H1 (cell line): Measurements from ENCODE around the gene LMX1A. TPM values are rescaled to one million over a fixed set of nuclear protein-coding genes. Genes with fewer than 3 reads are reported as not detected.

ENCODE experiments used
- CTCF ChIA-PET: fragments of 300-600 bp; sonication (Branson Sonifier 250); formaldehyde crosslinking; loops from one replicate; lab custom pipeline; 2021; ENCODE audit not compliant: partially characterized antibody; lab: Charles Lee
- POLR2A ChIA-PET: fragments of 300-600 bp; sonication (Branson Sonifier 250); formaldehyde crosslinking; loops from one replicate; lab custom pipeline; 2021; ENCODE audit warnings: inconsistent platforms; ENCODE audit not compliant: partially characterized antibody; lab: Charles Lee
- DNase-seq, 2 experiments: peaks; one replicate each; pipeline versions ENCODE4 v3.0.0 to v3.0.0-alpha.2; 2010 to 2022; ENCODE audit warnings: low spot score in 2 of 2, low read depth in 1 of 2, mixed read lengths in 1 of 2
- FAIRE-seq: peaks from 2 replicates; lab custom pipeline; 2011; peaks lifted over from hg19 to GRCh38; lab: Jason Lieb, UNC
- H2AFZ ChIP-seq: 2 replicates; pipeline ENCODE4 v1.8.1; 2012; ENCODE audit warnings: low read length, inconsistent platforms
- H2AK5ac ChIP-seq: 2 replicates; pipeline ENCODE4 v1.6.1; 2013; ENCODE audit warnings: low read depth, low read length
- H2BK120ac ChIP-seq: replicated peaks from 2 replicates; pipeline ENCODE3; 2013; ENCODE audit warnings: low read depth, low read length, inconsistent platforms
- H2BK12ac ChIP-seq: 2 replicates; pipeline ENCODE4 v1.6.1; 2013; ENCODE audit warnings: low read depth, low read length
- H2BK15ac ChIP-seq: 2 replicates; pipeline ENCODE4 v1.6.1; 2013; ENCODE audit warnings: low read length
- H2BK20ac ChIP-seq: 2 replicates; pipeline ENCODE4 v1.6.1; 2013; ENCODE audit warnings: low read length
- H2BK5ac ChIP-seq: 2 replicates; pipeline ENCODE4 v1.6.1; 2013; ENCODE audit warnings: low read depth, low read length
- H3K14ac ChIP-seq: 2 replicates; pipeline ENCODE4 v1.6.1; 2013; ENCODE audit warnings: inconsistent platforms; ENCODE audit not compliant: insufficient read length
- H3K18ac ChIP-seq: 2 replicates; pipeline ENCODE4 v1.6.1; 2013; ENCODE audit warnings: low read length; ENCODE audit errors: extremely low read depth
- H3K23ac ChIP-seq: 2 replicates; pipeline ENCODE4 v1.6.1; 2013; ENCODE audit warnings: inconsistent platforms; ENCODE audit not compliant: insufficient read length
- H3K23me2 ChIP-seq: 2 replicates; pipeline ENCODE4 v1.6.1; 2013; ENCODE audit warnings: low read depth, low read length
- H3K27ac ChIP-seq: 2 replicates; pipeline ENCODE4 v1.6.1; 2011; ENCODE audit warnings: low read depth, low read length, inconsistent platforms
- H3K27me3 ChIP-seq, 4 experiments: replicated peaks in 1 of 4; 1 replicate in 1 of 4; 2 replicates in 3 of 4; pipeline versions ENCODE4 v1.6.1 to v1.8.1; 2011 to 2013; ENCODE audit warnings: low read length in 3 of 4, mild to moderate bottlenecking in 3 of 4, inconsistent platforms in 2 of 4, mixed read lengths in 2 of 4, moderate library complexity in 1 of 4; ENCODE audit not compliant: control insufficient read depth in 3 of 4, insufficient read depth in 3 of 4; ENCODE audit errors: extremely low read depth in 1 of 4
- H3K36me3 ChIP-seq, 4 experiments: 2 replicates each; pipeline versions ENCODE4 v1.6.1 to v1.8.1; 2011 to 2013; ENCODE audit warnings: mild to moderate bottlenecking in 4 of 4, low read length in 3 of 4, moderate library complexity in 2 of 4, control low read depth in 1 of 4, inconsistent platforms in 1 of 4; ENCODE audit not compliant: insufficient read depth in 4 of 4, control insufficient read depth in 2 of 4
- H3K4ac ChIP-seq: replicated peaks from 2 replicates; pipeline ENCODE3; 2013; ENCODE audit warnings: low read length, low read depth, mixed read lengths, inconsistent platforms; ENCODE audit not compliant: insufficient read length
- H3K4me1 ChIP-seq, 4 experiments: replicated peaks in 1 of 4; 1 replicate in 1 of 4; 2 replicates in 3 of 4; pipeline versions ENCODE4 v1.6.1 to v1.8.1; 2011 to 2013; ENCODE audit warnings: low read length in 3 of 4, inconsistent platforms in 2 of 4, mixed read lengths in 1 of 4; ENCODE audit not compliant: insufficient read depth in 4 of 4, control insufficient read depth in 3 of 4
- H3K4me2 ChIP-seq, 2 experiments: 2 replicates each; pipeline versions ENCODE4 v1.6.1 to v1.8.1; 2011 to 2013; ENCODE audit warnings: low read depth in 2 of 2, low read length in 2 of 2, control low read depth in 1 of 2, inconsistent platforms in 1 of 2, mild to moderate bottlenecking in 1 of 2; ENCODE audit not compliant: insufficient read depth in 1 of 2
- H3K4me3 ChIP-seq, 4 experiments: fragments of 200-600, 300-600 bp in 1 of 4; sonication (generic), shearing (Covaris generic), sonication (Bioruptor Twin) in 1 of 4; 2 replicates each; pipeline versions ENCODE4 v1.5.1 to v1.8.1; 2011 to 2016; ENCODE audit warnings: low read length in 4 of 4, low read depth in 3 of 4, control low read depth in 2 of 4, inconsistent platforms in 2 of 4, mild to moderate bottlenecking in 2 of 4, mixed read lengths in 1 of 4, moderate library complexity in 1 of 4; ENCODE audit not compliant: insufficient read depth in 2 of 4; ENCODE audit errors: extremely low read depth in 1 of 4
- H3K56ac ChIP-seq: replicated peaks from 2 replicates; pipeline ENCODE3; 2013; ENCODE audit warnings: low read depth, mild to moderate bottlenecking, mixed read lengths, low read length, inconsistent platforms; ENCODE audit not compliant: insufficient read length
- H3K79me1 ChIP-seq: 2 replicates; pipeline ENCODE4 v1.6.1; 2013; ENCODE audit warnings: low read depth, low read length, control low read depth
- H3K79me2 ChIP-seq, 2 experiments: 2 replicates each; pipeline versions ENCODE4 v1.6.1 to v1.8.1; 2012 to 2013; ENCODE audit warnings: low read length in 2 of 2, mild to moderate bottlenecking in 2 of 2, inconsistent platforms in 1 of 2; ENCODE audit not compliant: insufficient read depth in 2 of 2, control insufficient read depth in 1 of 2
- H3K9ac ChIP-seq, 4 experiments: replicated peaks in 1 of 4; 1 replicate in 1 of 4; 2 replicates in 3 of 4; pipeline versions ENCODE4 v1.6.1 to v1.8.1; 2011 to 2013; ENCODE audit warnings: low read depth in 3 of 4, low read length in 3 of 4, control low read depth in 2 of 4, mild to moderate bottlenecking in 2 of 4, moderate library complexity in 2 of 4, inconsistent platforms in 1 of 4; ENCODE audit errors: extremely low read depth in 1 of 4
- H3K9me3 ChIP-seq, 2 experiments: 2 replicates each; pipeline versions ENCODE4 v1.6.1 to v1.8.1; 2012 to 2013; ENCODE audit warnings: mild to moderate bottlenecking in 2 of 2, moderate library complexity in 2 of 2, control low read depth in 1 of 2, inconsistent platforms in 1 of 2, low read depth in 1 of 2, low read length in 1 of 2, mixed read lengths in 1 of 2; ENCODE audit not compliant: insufficient read depth in 2 of 2
- H4K20me1 ChIP-seq, 2 experiments: replicated peaks in 1 of 2; 2 replicates each; pipeline versions ENCODE3 to v1.8.1; 2011 to 2013; ENCODE audit warnings: inconsistent platforms in 2 of 2, low read length in 2 of 2, mild to moderate bottlenecking in 1 of 2; ENCODE audit not compliant: insufficient read depth in 2 of 2, control insufficient read depth in 1 of 2
- H4K5ac ChIP-seq: 2 replicates; pipeline ENCODE4 v1.6.1; 2013; ENCODE audit warnings: low read length, low read depth, mixed read lengths, inconsistent platforms; ENCODE audit not compliant: insufficient read length
- H4K8ac ChIP-seq: 2 replicates; pipeline ENCODE4 v1.8.0; 2013; ENCODE audit warnings: mild to moderate bottlenecking, moderate library complexity, low read length, inconsistent platforms; ENCODE audit not compliant: insufficient read depth; ENCODE audit errors: extremely low read depth
- H4K91ac ChIP-seq: replicated peaks from 2 replicates; pipeline ENCODE3; 2013; ENCODE audit warnings: low read length, mixed read lengths, inconsistent platforms; ENCODE audit not compliant: insufficient read length
- RXRA ChIP-seq: IDR thresholded peaks from 2 replicates; pipeline ENCODE4 v1.6.1; 2011; ENCODE audit warnings: low read depth, mild to moderate bottlenecking, low read length, moderate library complexity; ENCODE audit not compliant: insufficient read depth
- WGBS, 2 experiments: shearing (Covaris generic) in 1 of 2; methylation state at CpG; one replicate each; pipeline versions ENCODE4 v1.1.6 to v1.1.7; 2013 to 2015; ENCODE audit warnings: low lambda C conversion rate in 2 of 2, mixed read lengths in 2 of 2, inconsistent platforms in 1 of 2, low coverage in 1 of 2, missing lambda C conversion rate in 1 of 2; ENCODE audit not compliant: insufficient replicate concordance in 2 of 2, insufficient coverage in 1 of 2, insufficient read length in 1 of 2; ENCODE audit errors: extremely low coverage in 1 of 2, missing lambda C conversion rate in 1 of 2; 5-methylcytosine and 5-hydroxymethylcytosine counted together
- polyA plus RNA-seq, 7 experiments: library from polyadenylated mRNA; depleted of rRNA in 3 of 7; stranded (reverse) in 5 of 7; unstranded in 2 of 7; fragments of >200 nt in 5 of 7; fragments of 200-250 nt in 2 of 7; gene quantifications; 1 replicate in 5 of 7; 2 replicates in 1 of 7; 4 replicates in 1 of 7; pipeline versions ENCODE4 v1.2.1 to v1.2.3, GENCODE V29; 2011 to 2013; ENCODE audit warnings: missing spikeins in 2 of 7, mixed read lengths in 2 of 7
- total RNA-seq: library from RNA; stranded (reverse); fragmentation: NEBNext Ultra II Directional; extraction: Animal tissue kit (Norgen Biotek cat#: 25700); gene quantifications from 2 replicates; pipeline ENCODE4 v1.2.1, GENCODE V29; 2021

LMX1A gene
- total and polyA plus RNA-seq, 2 of the 8 experiments (the other 6 are each of a cell fraction or from before 2014, with no cell fraction given), result not detected

DNA sequence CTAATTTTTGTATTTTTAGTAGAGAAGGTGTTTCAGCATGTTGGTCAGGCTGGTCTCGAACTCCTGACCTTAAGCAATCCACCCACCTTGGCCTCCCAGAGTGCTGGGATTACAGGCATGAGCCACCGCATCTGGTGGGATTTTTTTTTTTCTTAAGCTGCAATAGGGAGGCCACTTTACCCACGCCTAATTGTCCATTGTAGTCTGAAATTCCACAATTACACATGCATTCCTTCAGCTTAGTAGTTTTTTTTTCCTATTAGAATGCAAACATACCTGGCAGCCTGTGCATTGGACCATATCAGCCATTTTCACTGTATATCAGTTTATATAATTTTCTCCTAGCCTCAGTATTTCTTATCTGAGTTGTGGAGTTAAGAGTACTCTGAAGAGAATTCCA is 186.8 kb downstream of the LMX1A start:
- no peak overlapping the region for H3K14ac ChIP-seq
- H4K20me1 ChIP-seq, result no peaks in the 10 kb centered on the region
- H3K4me2 ChIP-seq, result no peak overlapping the region
- H2BK5ac ChIP-seq, result no peak overlapping the region
- H3K4me1 ChIP-seq, result 0 out of 7 replicates have a peak, but pooled peaks cover 0 to 2% (median 0%) of the 10 kb centered on the region in 4 experiments
- no peak overlapping the region for H3K56ac ChIP-seq
- no peak overlapping the region for H3K4me3 ChIP-seq
- no peak overlapping the region for H3K27ac ChIP-seq
- ChIA-PET POLR2A (no interaction called here), CTCF (interaction anchor here (0.8 to 0.9 kb wide), 3 partner anchors 27 to 199 kb away, joined by 3 to 4 read pairs (median 3); no protein-coding TSS in a partner anchor)
- FAIRE-seq, result no peak
- H3K27me3 ChIP-seq, result no peaks in the 10 kb centered on the region
- H2BK20ac ChIP-seq, result no peak overlapping the region
- H4K8ac ChIP-seq, result no peak overlapping the region
- H4K91ac ChIP-seq, result no peak overlapping the region
- WGBS, 2 experiments, result 76% methylated on average over 3 of the region's 3 CpGs; no CpG with 5 or more reads in 1 of the 2 experiments
- H3K36me3 ChIP-seq, result no peaks in the 10 kb centered on the region
- H3K4ac ChIP-seq, result no peak overlapping the region
- no peaks in the 10 kb centered on the region for H3K79me2 ChIP-seq
- no peak overlapping the region for H2BK15ac ChIP-seq
- H2BK12ac ChIP-seq, result no peak overlapping the region
- no peak overlapping the region for H3K23ac ChIP-seq
- no peaks in the 10 kb centered on the region for H3K23me2 ChIP-seq
- H3K9ac ChIP-seq, result no peak overlapping the region
- no peak for DNase-seq
- no peaks in the 10 kb centered on the region for H3K79me1 ChIP-seq
- H2BK120ac ChIP-seq, result no peak overlapping the region
- no peak overlapping the region for H3K18ac ChIP-seq
- H3K9me3 ChIP-seq, result no peaks in the 10 kb centered on the region
- H2AK5ac ChIP-seq, result no peak overlapping the region
- H2AFZ ChIP-seq, result no peak overlapping the region
- no peak overlapping the region for H4K5ac ChIP-seq
- TF ChIP-seq RXRA, result no peak
